MG63 (cell line): ENCODE results near the gene PRSS21. TPM values are rescaled to one million over a fixed set of nuclear protein-coding genes. Genes with fewer than 3 reads are reported as not detected.

Experiments used
- DNase-seq: peaks from one replicate; pipeline ENCODE4 v3.0.0-alpha.2; 2020
- H3K27me3 ChIP-seq: fragments of 250-450 bp; sonication (Bioruptor Pico); 2 replicates; pipeline ENCODE4 v1.5.1; 2020; ENCODE audit warnings: mild to moderate bottlenecking, moderate library complexity
- H3K36me3 ChIP-seq: fragments of 250-450 bp; sonication (Bioruptor Pico); 2 replicates; pipeline ENCODE4 v1.5.1; 2020; ENCODE audit warnings: mild to moderate bottlenecking, moderate library complexity
- H3K4me3 ChIP-seq: fragments of 250-450 bp; sonication (Bioruptor Pico); 2 replicates; pipeline ENCODE4 v1.5.1; 2020; ENCODE audit warnings: mild to moderate bottlenecking, moderate library complexity
- H3K9me3 ChIP-seq: fragments of 250-450 bp; sonication (Bioruptor Pico); 2 replicates; pipeline ENCODE4 v1.5.1; 2020; ENCODE audit warnings: mild to moderate bottlenecking, moderate library complexity
- total RNA-seq: library from RNA; depleted of rRNA; stranded (reverse); fragments of >200 nt; shearing (Covaris generic); gene quantifications from 2 replicates; pipeline ENCODE4 v1.2.3, GENCODE V29; 2014; ENCODE audit warnings: low replicate concordance; rRNA removed

Gene PRSS21
- total RNA-seq, 1 experiment from 2014 or later = 5.8 TPM

DNA sequence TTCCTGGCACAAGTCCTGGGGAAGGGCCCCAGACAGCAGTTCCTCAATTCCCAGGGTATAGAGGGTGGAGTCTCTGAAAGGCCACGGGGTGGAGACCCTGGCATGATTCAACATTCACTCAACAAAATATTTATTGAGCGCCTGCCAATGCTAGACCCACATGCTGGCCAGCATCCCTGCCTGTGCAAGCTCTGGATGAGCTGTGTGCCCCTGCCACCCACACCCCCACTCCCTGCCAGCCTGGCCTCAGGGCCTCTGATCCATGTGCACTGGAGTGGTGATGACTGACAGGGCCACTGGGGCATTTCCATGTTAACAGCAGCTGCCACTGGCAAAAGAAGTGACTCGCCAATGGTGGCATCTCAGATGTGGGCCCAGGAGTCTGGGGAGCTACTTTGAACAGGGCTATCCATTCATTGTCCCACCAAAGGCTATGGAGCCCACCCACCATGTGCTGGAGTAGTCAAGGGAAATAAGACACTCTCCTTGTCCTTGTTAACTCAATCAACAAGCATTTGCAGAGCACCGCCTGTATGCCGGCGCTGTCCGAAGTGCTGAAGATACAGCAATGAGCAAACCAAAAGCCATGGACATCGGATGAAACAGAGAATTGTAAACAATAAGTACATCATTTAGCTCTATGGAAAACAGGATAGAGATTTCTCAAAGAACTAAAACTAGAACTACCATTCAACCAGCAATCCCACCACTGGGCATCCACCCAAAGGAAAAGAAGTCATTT is 44.0 kb downstream of the PRSS21 start:
- no peak overlapping the region for H3K4me3 ChIP-seq
- no peaks in the 10 kb centered on the region for H3K9me3 ChIP-seq
- H3K27me3 ChIP-seq = no peaks in the 10 kb centered on the region
- no peaks in the 10 kb centered on the region for H3K36me3 ChIP-seq
- DNase-seq = peak; percentile 93

GRCh38 chr16:2865651-2866050 is 48.6 kb downstream of the PRSS21 start:
- no peaks in the 10 kb centered on the region for H3K36me3 ChIP-seq
- no peak overlapping the region for H3K4me3 ChIP-seq
- H3K9me3 ChIP-seq = no peaks in the 10 kb centered on the region
- no peak for DNase-seq
- no peaks in the 10 kb centered on the region for H3K27me3 ChIP-seq

GRCh38 chr16:2866431-2866830 is 49.4 kb downstream of the PRSS21 start:
- no peak overlapping the region for H3K4me3 ChIP-seq
- no peaks in the 10 kb centered on the region for H3K27me3 ChIP-seq

GRCh38 chr16:2867661-2867986 is 50.6 kb downstream of the PRSS21 start:
- Histone ChIP-seq H3K27me3 (no peaks in the 10 kb centered on the region), H3K9me3 (no peaks in the 10 kb centered on the region), H3K4me3 (peak overlapping the region; percentile 71), H3K36me3 (no peaks in the 10 kb centered on the region)
- DNase-seq = no peak

More at GRCh38 chr16:2866431-2866830, 49.4 kb downstream of the PRSS21 start:
- Histone ChIP-seq H3K36me3 (no peaks in the 10 kb centered on the region), H3K9me3 (no peaks in the 10 kb centered on the region)
- DNase-seq = no peak

DNA sequence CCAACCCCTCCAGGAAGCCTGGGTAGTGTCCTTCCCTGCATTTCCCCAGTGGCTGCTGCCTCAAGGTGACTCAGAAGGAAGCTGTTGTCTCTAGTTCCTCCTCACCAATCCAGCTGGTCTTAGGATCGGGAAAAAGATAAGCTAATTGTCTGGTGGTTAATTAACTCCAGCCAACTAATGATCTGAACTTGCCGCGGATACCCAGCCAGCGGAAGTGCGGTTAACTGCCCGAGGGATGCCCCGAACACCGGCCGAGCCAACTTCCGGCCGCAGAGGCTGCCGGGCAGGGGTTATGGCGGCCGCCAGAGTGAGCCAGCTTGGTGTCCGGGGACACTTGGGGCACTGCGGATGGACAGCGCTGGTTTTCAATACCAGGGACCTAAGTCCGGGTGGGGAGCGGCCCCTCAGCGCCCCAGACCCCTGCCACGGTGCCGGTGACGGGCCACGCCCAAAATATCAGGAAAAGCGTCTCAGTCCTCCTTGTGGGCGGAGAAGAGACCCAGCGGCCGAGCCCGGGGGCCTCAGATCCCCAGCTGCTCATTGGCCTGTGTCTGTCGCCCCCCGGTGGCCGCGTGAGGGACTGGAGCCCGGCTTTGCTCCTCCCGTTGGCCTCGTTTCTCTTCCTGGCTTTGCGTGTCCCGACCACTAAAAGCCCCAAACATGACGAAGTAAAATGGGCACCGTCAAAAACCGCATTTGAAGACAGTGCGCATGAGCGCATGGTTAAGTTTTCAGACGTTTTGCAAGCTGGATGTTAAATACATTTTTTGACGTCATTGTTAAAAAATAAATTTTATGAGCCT is 51.2 kb downstream of the PRSS21 start:
- H3K27me3 ChIP-seq = no peaks in the 10 kb centered on the region
- peak; percentile 95 for DNase-seq
- H3K9me3 ChIP-seq = no peaks in the 10 kb centered on the region
- no peaks in the 10 kb centered on the region for H3K36me3 ChIP-seq
- H3K4me3 ChIP-seq = peak overlapping the region; percentile 71

Other genes with a start within 250 kb of the PRSS21 start
- gene KCTD5, start 134.7 kb upstream of the PRSS21 start, total RNA-seq = 49.6 and 71.6 TPM in 2 replicates
- 0.22 and 1.7 TPM in 2 replicates for gene PRSS27, start 97.0 kb upstream of the PRSS21 start, total RNA-seq
- gene SRRM2, start 64.6 kb upstream of the PRSS21 start, total RNA-seq = 11.2 and 21.1 TPM in 2 replicates
- gene ELOB, start 40.0 kb upstream of the PRSS21 start, total RNA-seq = 309 and 3,594 TPM in 2 replicates
- not detected in 2 replicates for gene PRSS33, start 29.7 kb upstream of the PRSS21 start, total RNA-seq
- not detected in 2 replicates for gene PRSS41, start 18.8 kb upstream of the PRSS21 start, total RNA-seq
- gene ZG16B, start 13.1 kb downstream of the PRSS21 start, total RNA-seq = 2.7 TPM in 1 of 2 replicates, not detected in the other
- gene PRSS22, start 40.9 kb downstream of the PRSS21 start, total RNA-seq = not detected in 2 replicates
- gene FLYWCH2, start 66.0 kb downstream of the PRSS21 start, total RNA-seq = 176 and 179 TPM in 2 replicates
- gene FLYWCH1, start 94.7 kb downstream of the PRSS21 start, total RNA-seq = 112 and 126 TPM in 2 replicates
- gene KREMEN2, start 147.0 kb downstream of the PRSS21 start, total RNA-seq = 0.26 and 1.0 TPM in 2 replicates
- gene PAQR4, start 152.1 kb downstream of the PRSS21 start, total RNA-seq = 23.5 and 38.1 TPM in 2 replicates
- gene PKMYT1, start 163.2 kb downstream of the PRSS21 start, total RNA-seq = 12.0 and 30.3 TPM in 2 replicates
- not detected in 2 replicates for gene CLDN9, start 195.7 kb downstream of the PRSS21 start, total RNA-seq
- not detected in 2 replicates for gene CLDN6, start 200.9 kb downstream of the PRSS21 start, total RNA-seq
- 541 and 602 TPM in 2 replicates for gene TNFRSF12A, start 203.1 kb downstream of the PRSS21 start, total RNA-seq
- gene HCFC1R1, start 206.7 kb downstream of the PRSS21 start, total RNA-seq = 2.9 and 60.7 TPM in 2 replicates
- gene THOC6, start 206.8 kb downstream of the PRSS21 start, total RNA-seq = 63.2 and 118 TPM in 2 replicates
- gene BICDL2, start 219.7 kb downstream of the PRSS21 start, total RNA-seq = not detected in 2 replicates
- gene MMP25, start 229.3 kb downstream of the PRSS21 start, total RNA-seq = not detected in 2 replicates
- 4.4 and 11.5 TPM in 2 replicates for gene IL32, start 248.4 kb downstream of the PRSS21 start, total RNA-seq